HG02759 (cell line): ENCODE data around the gene KRTAP2-3.
"Not testable (repeated sequence)": the region's sequence is repeated elsewhere in the genome, so short reads cannot be mapped to it uniquely, and the experiment has no call there.

Experiments used
- ATAC-seq: cut with Tn5 transposase; IDR thresholded peaks from one replicate; pipeline ENCODE4 v1.9.1; 2021; ENCODE audit warnings: mild to moderate bottlenecking, moderate library complexity; ENCODE audit not compliant: unreplicated experiment

KRTAP2-3 gene

DNA sequence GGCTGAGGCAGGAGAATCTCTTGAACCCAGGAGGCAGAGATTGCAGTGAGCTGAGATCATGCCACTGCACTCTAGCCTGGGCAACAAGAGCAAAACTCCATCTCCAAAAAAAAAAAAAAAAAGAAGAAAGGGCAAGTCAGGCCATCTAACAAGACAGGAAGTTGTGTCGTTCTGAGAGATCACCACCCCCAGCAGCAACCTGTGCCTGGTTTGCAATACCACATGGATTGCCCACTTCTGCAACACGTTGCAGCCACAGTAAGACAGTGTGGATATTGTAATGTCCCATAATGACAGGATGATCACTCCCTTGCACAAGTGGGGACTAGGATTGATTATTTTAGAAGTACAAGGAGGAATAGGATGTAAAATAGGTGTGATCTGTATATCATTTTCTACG, 9.1 kb upstream of the KRTAP2-3 start:
- ATAC-seq = no peak

DNA sequence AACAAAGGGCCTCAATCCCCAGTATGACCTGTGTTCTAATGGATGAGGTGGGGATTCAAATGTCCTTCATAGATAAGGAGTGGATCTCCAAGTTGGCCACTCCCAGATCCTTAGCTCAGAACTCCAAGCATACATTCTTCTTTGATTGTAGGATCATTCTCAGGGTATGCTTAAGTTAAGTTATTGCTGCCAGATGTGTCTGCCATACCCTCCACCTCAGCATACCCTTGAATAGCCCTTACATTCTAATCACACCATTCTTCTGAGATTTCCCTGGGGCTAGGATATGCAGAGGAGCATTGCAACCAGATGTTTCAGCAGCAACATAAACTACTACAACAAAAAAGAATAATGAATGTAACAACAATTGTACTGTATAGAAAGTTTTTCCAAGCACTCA, 7.4 kb upstream of the KRTAP2-3 start:
- no peak for ATAC-seq

DNA sequence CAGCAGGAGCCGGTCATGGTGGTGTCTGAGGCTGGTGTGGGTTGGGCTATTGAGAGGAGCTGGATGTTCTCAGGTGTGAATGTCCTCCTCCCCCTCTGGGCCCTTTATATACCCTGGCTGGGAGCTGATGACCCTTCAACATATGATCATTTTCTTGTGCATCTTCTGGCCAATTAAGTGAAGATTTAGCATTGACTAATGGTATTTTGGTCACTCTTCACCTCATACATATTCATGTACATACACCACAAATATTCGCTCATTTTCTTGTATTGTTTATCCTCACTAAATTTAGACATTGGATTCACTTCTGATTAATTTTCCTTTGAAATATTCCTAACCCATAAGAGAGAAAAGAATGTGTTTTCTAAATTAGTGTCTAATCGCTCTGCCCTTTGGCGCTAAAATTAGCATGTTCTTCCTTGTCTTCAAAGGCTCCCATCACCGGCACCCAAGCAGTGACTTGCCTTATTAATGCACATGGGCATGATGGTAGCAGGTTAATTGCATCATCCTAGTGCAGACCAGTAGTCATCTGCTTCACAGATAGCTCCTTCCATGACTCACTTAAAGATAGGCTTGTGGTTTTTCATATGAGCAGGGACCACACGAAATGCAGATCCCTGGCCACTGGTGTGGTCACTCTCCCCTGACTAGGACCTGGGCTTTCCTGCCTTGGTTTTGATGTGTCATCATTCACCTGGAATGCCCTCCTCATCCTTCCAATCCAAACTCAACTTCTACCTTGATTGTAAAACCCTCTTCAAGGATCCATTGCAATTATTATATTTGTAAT, 6.1 kb upstream of the KRTAP2-3 start, which contains the start of gene KRTAP2-4:
Gene KRTAP2-4 (minus strand): TSS at position 51 of the 796 bp plus-strand sequence. CDS start 34 bp downstream, at position 17.
- no peak for ATAC-seq

DNA sequence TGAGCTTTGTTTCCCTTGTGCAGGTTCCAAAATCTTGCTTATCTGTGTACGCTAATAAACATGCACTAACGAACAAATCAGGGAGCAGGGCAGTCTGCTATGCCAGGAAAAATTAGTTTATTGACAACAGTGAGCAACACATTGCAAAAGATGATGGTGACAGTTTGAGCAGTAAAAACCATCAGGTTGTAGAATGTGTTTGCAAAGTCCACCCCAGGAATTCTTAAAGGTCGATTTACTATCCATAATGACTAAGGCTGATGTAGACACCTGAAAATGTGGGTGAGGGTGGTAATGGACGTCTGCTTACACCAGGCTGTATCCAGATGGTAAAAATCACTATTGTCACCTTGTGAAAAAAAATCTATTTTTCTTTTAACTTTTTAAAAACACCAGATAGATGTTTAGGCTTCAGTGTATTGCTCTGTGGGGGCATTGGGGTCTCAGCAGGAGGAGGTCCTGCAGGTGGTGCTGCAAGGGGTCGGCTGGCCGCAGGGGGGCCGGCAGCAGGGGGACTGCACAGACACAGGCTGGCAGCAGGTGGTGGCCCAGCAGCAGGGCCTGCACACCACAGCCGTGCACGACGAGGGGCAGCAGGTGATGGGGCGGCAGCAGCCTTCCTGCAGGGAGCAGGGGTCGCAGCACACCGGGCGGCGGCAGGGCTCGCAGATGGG, 5.2 kb upstream of the KRTAP2-3 start:
- not testable (repeated sequence) for ATAC-seq

DNA sequence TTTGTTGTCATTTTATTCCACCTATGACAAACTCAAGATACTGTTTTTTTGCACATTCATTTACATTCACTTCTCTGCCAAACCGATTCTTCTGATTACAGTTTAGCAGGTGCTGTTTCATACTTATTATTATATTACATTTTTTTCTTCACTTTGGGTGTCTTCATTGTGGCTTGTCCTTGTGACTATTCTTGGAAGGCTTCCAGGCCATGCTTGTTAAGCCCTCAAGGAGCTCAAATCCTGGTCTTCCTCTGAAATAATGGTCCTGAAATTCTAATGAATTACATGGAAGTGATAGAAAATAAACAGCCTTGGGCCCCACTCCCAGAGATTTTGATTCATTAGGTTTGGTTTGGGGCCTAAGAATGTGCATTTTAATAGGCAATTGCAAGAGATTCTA, 4.4 kb upstream of the KRTAP2-3 start:
- no peak for ATAC-seq

DNA sequence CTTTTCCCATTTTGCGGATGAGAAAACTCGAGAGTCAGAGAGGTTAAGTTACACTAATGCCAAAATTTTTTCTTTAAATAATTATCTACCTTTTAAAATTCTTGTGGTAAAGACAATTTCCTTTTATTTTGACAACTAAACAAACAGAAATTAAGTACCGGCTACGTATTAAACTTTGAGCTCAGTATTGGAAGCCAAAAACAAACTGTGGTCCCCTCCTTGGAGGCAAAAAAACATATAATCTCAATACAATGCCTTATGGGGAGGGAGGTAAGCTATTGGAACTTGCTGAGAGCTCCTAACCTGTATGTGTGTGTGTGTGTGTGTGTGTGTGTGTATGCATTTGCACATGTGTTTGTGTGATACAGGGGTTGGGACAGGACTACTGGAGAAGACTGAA, 3.5 kb upstream of the KRTAP2-3 start:
- ATAC-seq = no peak

DNA sequence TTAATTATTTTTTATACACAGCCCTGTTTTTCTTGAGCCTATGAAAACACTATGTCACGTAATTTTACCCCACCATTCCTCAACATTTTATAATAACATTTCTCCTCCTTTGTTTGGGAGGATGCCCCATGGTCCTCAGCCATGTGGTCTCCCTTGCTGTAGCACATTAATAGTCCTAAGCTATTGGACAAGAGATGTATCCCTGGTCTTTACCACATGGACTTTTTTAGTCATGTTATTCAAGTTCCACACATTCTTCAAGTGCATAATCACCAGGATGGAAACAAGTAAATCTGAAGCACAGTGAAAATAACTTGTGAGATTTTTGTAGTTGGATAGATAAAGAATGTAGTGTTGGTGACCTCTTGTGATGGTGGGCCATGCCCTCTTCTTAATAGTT, 2.0 kb upstream of the KRTAP2-3 start:
- ATAC-seq = no peak

DNA sequence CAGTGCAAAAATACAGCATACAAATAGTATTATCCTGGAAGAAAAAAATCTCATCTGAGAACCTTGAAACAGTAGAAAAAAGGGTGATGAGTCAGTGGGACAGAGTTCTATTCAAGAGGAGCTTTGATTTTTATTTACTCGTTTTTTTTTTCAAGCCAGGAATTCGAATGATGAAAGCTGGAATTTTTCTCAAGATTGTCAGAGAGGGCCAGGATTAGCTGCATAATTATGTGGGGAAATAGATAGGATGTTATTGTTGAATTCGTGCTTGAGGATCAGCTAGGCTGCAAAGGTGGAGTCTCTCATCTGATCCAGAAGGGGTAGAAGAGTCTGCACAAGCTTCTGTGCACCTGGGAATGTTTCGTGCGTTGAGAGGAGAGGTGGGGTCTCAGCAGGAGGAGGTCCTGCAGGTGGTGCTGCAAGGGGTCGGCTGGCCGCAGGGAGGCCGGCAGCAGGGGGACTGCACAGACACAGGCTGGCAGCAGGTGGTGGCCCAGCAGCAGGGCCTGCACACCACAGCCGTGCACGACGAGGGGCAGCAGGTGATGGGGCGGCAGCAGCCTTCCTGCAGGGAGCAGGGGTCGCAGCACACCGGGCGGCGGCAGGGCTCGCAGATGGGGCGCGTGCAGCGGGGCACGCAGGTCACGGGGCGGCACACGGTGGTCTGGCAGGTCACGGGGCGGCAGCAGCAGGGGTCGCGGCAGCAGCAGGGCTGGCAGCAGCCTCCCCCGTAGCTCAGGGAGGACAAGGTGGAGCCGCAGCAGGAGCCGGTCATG, 450 bp downstream of the KRTAP2-3 start:
- ATAC-seq = not testable (repeated sequence)

DNA sequence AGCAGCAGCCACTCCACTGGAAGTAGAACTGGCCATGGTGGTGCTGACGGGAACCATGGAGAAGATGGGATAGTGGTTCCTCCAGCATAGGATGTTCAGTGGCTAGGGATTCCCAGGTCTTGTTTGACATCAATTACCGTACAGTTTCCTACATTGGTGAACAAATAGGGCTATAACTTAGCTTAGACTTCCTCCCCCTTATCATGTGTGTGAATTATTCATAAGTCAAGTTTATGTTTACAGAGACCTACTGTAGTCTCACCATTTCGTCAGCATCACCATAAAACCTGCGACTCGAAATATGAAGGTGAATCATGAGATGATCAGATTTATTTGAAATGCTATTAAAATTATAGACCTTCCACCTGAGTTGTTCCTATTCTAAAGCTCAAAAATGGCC, 1.2 kb downstream of the KRTAP2-3 start:
- ATAC-seq = no peak

DNA sequence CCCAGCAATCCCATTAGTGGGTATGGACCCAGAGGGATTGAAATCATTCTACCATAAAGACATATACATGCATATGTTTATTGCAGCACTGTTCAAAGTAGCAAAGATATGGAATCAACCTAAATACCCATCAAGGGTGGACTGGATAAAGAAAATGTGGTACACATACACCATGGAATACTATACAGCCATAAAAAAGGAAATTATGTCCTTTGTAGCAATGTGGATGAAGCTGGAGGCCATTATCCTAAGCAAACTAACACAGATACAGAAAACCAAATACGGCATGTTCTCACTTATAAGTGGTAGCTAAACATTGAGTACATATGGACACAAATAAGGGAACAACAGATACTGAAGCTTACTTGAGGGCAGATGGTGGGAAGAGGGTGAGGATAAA, 2.4 kb downstream of the KRTAP2-3 start:
- no peak for ATAC-seq

DNA sequence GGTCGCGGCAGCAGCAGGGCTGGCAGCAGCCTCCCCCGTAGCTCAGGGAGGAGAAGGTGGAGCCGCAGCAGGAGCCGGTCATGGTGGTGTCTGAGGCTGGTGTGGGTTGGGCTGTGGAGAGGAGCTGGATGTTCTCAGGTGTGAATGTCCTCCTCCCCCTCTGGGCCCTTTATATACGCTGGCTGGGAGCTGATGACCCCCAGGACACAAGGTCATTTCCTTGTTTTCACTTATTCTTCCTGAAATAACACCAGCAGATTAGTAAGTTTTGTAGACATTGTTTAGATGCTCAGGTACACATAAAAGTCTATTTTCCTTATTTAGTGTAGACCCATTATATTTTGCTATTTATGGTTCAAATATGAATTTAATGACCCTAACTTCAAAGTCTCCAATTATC, 4.8 kb downstream of the KRTAP2-3 start, which contains the start of gene KRTAP2-2:
Gene KRTAP2-2 (minus strand): TSS at position 101 of the 400 bp plus-strand sequence. CDS start 19 bp downstream, at position 82.
- not testable (repeated sequence) for ATAC-seq

DNA sequence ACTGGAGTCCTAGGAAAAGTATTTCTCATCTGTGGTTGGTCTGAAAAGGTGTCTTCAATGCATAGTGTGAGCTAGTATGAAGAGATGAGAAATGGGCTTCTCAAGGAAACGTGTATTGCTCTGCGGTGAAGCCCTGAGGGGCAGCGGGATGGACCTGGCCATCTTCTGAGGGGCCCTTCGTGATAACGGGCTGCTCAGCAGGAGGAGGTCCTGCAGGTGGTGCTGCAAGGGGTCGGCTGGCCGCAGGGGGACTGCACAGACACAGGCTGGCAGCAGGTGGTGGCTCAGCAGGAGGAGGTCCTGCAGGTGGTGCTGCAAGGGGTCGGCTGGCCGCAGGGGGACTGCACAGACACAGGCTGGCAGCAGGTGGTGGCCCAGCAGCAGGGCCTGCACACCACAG, 5.4 kb downstream of the KRTAP2-3 start:
- ATAC-seq = not testable (repeated sequence)

DNA sequence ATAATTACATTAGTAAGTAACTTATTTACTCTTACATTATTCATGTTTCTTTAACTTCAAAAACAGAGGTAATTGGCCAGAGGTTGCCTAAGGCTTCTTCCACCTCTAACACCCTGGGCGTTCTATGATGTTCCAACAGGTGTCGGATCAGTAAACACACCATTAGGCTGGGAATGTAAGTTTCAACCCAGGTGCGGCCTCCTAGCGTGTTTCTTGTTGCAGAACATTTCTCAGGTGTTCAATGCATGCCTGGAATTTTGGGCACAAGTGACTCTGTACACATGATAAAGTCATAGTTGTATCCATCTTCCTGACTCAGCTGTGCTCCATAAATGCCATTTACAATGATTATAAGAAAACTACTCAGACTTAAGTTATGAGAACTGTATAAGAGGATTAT, 5.9 kb downstream of the KRTAP2-3 start:
- ATAC-seq = no peak

DNA sequence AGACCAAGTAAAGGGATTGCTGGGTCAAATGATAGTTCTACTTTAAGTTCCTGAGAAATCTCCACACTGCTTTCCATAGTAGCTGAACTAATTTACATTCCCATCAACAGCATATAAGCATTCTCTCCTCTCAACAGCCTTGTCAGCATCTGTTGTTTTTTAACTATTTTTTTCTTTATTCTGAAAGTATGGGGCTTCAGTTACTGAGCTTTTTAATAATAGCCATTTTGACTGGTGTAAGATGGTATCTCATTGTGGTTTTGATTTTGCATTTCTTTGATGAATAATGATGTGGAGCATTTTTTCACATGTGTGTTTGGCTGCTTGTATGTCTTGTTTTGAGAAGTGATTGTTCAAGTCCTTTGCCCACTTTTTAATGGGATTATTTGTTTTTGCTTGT, 7.3 kb downstream of the KRTAP2-3 start:
- no peak for ATAC-seq

DNA sequence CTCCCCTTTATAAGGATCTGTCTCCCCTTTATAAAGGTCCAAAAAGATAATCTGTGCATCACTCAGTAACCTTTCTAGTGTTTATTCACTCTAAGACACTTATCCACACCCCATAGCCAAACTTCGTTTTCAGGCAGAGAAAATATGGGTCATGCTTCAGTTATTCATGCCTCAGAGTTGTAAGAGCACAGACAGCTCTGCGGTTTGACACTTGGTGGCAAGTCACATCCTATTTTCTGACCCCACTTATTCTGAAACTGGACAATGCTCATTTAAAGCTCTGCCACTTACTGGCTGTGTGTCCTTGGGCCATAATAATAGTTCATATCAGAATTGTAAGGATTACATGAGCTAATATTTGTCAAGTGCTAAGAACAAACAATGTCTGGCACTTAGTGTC, 10.8 kb downstream of the KRTAP2-3 start:
- no peak for ATAC-seq

DNA sequence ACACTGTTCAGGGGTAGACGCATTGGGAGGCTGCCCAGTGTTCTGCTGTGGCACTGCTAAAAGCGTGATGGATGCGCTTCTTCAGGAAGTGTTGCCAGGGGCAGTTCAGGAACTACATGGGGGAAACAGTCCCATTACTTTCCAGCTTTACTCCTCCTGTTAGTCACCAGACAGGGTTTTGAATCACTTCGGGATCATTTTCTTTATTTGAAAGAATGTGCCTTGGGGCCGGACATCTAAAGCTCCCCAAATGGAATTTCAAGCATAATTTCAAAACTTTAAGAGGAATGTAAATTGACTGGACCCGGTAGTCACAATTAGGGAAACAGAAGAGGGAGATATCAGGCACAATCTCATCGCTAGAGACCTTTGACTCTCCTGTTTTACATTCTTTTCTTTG, 11.5 kb downstream of the KRTAP2-3 start:
- no peak for ATAC-seq

DNA sequence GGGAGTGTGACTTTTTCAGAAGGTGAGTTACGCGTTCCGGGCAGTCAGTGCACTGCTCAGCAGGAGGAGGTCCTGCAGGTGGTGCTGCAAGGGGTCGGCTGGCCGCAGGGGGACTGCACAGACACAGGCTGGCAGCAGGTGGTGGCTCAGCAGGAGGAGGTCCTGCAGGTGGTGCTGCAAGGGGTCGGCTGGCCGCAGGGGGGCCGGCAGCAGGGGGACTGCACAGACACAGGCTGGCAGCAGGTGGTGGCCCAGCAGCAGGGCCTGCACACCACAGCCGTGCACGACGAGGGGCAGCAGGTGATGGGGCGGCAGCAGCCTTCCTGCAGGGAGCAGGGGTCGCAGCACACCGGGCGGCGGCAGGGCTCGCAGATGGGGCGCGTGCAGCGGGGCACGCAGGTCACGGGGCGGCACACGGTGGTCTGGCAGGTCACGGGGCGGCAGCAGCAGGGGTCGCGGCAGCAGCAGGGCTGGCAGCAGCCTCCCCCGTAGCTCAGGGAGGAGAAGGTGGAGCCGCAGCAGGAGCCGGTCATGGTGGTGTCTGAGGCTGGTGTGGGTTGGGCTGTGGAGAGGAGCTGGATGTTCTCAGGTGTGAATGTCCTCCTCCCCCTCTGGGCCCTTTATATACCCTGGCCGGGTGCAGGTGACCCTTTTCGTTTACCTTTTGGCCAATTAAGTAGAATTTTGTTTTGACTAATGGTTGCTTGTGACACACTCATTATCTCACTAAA, 13.0 kb downstream of the KRTAP2-3 start, which contains the start of gene KRTAP2-1:
Gene KRTAP2-1 (minus strand): TSS at position 582 of the 731 bp plus-strand sequence. CDS start 49 bp downstream, at position 533.
- ATAC-seq = not testable (repeated sequence)

DNA sequence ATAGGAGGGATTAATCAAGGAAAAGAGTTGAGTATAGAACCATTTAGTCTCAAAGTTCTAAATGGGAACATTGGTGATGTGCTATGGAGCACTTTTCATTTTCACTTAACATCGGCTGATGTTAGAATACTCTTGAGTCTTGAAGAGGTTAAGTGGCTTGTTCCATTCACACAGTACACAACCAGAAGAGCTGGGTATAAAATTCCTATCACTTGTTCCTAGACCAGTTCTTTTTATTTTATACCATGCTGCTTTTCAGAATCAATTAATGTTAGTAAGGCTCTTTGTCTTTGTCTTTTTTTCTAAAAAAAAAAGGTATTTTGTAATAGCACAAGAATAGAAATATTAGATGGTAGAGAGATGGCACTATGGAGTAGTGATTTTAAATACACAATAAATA, 17.0 kb downstream of the KRTAP2-3 start:
- no peak for ATAC-seq

DNA sequence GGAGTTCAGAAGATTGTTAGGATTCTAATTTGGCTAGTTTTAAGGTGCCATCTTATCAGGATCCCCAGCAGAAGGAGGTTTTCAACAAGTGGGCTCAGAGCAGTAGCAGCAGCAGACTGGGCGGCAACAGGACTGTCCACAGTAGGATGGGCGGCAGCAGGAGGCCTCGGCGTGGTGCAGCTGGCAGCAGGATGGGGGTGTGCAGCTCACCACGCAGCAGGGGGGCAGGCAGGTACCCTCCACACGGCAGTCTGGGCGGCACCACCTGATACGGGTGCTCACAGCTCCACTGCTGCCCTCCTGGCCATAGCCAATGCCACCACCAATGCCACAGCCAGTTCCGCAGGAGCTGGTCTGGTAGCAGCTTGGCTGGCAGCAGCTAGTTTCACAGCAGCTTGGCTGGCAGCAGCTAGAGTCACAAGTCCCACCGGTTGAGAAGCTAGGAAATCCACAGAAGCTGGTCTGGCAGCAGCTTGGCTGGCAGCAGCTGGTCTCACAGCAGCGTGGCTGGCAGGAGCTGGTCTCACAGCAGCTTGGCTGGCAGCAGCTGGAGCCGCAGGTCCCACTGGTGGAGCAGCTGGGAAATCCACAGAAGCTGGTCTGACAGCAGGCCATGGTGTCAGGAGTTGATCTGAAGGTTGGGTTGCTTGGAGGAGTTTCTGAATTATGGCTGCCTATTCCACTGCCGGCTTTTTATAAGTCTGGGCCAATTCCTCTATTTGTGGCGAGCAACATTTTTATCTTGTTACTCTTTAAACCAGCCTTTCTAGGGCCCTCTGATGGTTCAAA, 18.9 kb downstream of the KRTAP2-3 start, which contains the start of gene KRTAP1-1:
Gene KRTAP1-1 (minus strand): TSS at position 668 of the 789 bp plus-strand sequence. CDS start 53 bp downstream, at position 615.
- ATAC-seq = not testable (repeated sequence)
